ENCODE measurements around the gene AQP11.
A peak's percentile ranks its signal among the peaks of the same experiment; 100 is the strongest.

GRCh38 chr11:77560605-77561004 lies 29.1 kb upstream of the AQP11 start:
- TF ChIP-seq CTCF (conservative IDR thresholded peaks at IDR 0.05; ENCODE audit: low read depth, low read length), result no peak
- TF ChIP-seq POLR2A (IDR thresholded peaks at IDR 0.05; ENCODE audit: low read depth, low read length), result no peak
- no peak for TF ChIP-seq RCOR1 (IDR thresholded peaks at IDR 0.05; ENCODE audit: insufficient replicate concordance, low read length)
- no peak for TF ChIP-seq RAD21 (IDR thresholded peaks at IDR 0.05; ENCODE audit: low read length)
- peak; percentile 44; the same call in 1 of the 2 replicates for TF ChIP-seq CEBPB (IDR thresholded peaks at IDR 0.05; ENCODE audit: low read depth, low read length)
- no peak for TF ChIP-seq CHD1 (IDR thresholded peaks at IDR 0.05; ENCODE audit: low read depth, low read length)
- TF ChIP-seq ELK1 (IDR thresholded peaks at IDR 0.05; ENCODE audit: borderline replicate concordance, low read depth, low read length), result no peak
- TF ChIP-seq RFX5 (IDR thresholded peaks at IDR 0.05; ENCODE audit: low read depth, low read length), result no peak
- no peak for TF ChIP-seq BHLHE40 (IDR thresholded peaks at IDR 0.05; ENCODE audit: low read depth, low read length)
- TF ChIP-seq USF2 (IDR thresholded peaks at IDR 0.05; ENCODE audit: low read depth, low read length), result no peak
- TF ChIP-seq MXI1 (IDR thresholded peaks at IDR 0.05; ENCODE audit: borderline replicate concordance, low read depth, low read length), result no peak
- TF ChIP-seq SMC3 (IDR thresholded peaks at IDR 0.05; ENCODE audit: low read depth, low read length), result no peak
- TF ChIP-seq MAZ (IDR thresholded peaks at IDR 0.05; ENCODE audit: borderline replicate concordance, low read depth, low read length), result no peak
- no peak for TF ChIP-seq MAFK (IDR thresholded peaks at IDR 0.05; ENCODE audit: low read depth, low read length)
